ENCODE measurements around the gene BTBD9.

Gene BTBD9

DNA sequence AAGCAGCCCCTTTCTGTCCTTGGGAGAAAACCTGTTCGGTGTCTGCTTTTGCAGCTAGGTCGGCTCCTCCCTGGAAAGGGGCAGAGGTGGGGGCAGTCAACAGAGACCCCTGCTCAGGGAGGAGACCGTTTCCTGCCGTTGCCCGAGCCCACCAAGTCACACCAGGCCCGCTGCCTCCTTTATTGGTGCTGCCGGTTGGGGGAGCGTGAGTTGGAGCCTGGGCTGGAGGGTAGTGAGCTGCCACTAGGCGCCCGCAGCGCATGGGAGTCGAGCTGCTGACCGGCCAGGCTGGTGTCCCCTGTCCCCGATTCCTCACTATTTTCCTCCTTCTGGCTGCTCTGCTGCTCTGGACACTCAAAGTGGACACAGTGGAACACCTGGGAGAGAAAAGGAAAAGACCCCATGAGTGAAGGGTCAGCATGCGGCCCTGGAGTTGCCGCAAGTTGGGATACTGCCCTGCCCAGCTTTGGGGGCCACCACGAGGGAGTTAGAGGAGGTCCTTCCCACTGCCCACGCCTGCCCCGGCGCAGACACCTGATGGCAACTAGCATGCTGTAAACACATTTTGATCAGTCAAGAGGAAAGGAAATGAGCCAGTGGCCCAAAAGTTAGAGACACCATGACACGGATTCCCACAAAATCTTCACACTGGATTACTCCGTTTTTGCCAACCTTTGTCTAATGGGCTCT lies 464.8 kb downstream of the BTBD9 start:
- DNase-seq (ENCODE audit: low read depth) = no peak

DNA sequence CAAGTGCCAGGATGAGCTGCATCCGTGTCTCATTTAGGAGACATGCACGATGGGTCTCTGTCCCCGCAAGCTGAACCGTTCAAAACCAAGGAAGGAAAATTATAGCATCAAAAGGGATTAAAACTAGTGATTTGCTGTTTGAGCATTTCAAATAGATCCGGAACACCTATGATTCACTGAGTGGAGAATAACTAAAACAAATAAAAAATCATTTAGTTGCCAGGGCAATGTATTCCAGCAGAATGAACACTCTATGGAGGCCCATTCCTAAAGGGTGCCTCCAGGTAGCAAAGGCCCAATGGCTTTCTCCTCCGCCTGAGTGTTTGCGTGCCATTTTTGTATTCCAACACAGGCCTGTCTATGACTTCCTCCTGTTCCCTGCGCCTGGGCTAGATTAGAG lies 465.4 kb downstream of the BTBD9 start:
- DNase-seq (ENCODE audit: low read depth) = no peak

- no peak for DNase-seq (ENCODE audit: low read depth)
These were observed 465.8 kb downstream of the BTBD9 start for GRCh38 chr6:38173909-38174308.

DNA sequence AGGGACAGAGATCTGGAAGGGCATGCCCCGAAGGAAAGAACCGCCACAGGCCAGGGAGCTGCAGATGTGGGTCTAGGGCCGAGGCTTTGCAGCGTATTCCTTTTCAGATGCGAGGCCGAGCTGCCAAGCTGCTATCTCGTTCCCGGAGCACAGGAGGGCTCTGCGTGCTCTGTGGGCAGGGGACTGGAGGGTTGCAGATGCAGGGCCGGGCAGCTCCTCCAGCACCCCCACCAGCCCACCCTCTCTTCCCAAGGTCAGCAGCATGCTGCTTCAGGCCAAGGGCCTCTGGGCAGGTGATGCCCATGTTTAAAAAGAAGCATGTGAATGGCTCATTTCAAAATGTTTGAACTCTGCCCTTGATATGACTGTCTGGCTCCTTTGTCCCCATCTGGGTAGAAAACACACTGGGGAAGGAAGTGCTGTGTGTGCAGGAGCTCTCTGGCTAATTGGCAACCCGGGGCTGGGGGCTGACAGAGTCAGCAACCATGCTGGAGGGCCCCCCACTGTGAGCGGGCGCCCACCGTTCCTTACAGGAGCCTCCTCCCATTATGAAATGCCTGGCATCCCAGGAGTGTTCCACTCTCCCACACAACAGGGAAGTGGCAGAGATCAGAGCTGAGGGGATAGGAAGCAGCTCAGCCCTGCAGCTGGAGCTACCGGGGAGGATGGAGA lies 466.9 kb downstream of the BTBD9 start:
- no peak for DNase-seq (ENCODE audit: low read depth)

GRCh38 chr6:38171997-38172738 lies 467.6 kb downstream of the BTBD9 start:
- DNase-seq (ENCODE audit: low read depth) = no peak

DNA sequence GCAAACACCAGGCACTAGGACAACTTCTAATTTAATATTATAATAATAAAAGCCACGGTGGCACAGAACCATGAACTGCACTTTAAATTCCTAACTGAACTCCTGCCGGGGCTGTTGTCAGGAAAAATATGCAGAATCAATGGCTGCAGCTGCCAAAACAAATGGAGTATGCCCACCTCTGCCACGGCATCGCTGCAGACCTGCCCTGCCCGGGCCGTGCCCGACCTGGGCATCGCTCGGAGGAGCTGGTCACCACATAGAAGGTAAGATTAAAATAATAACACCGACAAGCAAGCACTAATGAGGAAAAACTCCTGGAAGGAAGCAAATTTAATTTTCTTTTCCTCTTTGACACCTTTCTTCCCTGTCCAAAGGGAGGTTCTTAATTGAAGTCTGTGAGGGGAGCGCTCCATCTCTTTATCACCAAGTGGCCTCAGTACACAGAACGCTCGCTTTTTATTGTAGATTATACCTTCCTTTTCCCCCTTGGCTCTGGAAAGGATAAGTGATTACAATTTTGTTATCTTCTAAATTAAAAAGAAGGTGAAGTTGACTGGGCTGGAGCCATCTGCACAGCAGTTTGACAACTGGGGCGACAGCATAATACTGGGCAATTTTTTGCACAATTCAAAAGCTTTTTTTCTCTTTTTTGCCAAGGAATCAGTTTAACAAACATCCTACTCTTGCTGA lies 468.9 kb downstream of the BTBD9 start:
- no peak for DNase-seq (ENCODE audit: low read depth)

GRCh38 chr6:38169977-38170526 lies 469.7 kb downstream of the BTBD9 start:
- DNase-seq (ENCODE audit: low read depth) = no peak

GRCh38 chr6:38169221-38169976 lies 470.3 kb downstream of the BTBD9 start:
- DNase-seq (ENCODE audit: low read depth) = no peak

- no peak for DNase-seq (ENCODE audit: low read depth)
These were observed 471.0 kb downstream of the BTBD9 start for GRCh38 chr6:38168699-38169098.

- DNase-seq (ENCODE audit: low read depth) = no peak
These were observed 471.6 kb downstream of the BTBD9 start for GRCh38 chr6:38168126-38168525.

GRCh38 chr6:38167598-38167997 lies 472.1 kb downstream of the BTBD9 start:
- DNase-seq (ENCODE audit: low read depth) = no peak

DNA sequence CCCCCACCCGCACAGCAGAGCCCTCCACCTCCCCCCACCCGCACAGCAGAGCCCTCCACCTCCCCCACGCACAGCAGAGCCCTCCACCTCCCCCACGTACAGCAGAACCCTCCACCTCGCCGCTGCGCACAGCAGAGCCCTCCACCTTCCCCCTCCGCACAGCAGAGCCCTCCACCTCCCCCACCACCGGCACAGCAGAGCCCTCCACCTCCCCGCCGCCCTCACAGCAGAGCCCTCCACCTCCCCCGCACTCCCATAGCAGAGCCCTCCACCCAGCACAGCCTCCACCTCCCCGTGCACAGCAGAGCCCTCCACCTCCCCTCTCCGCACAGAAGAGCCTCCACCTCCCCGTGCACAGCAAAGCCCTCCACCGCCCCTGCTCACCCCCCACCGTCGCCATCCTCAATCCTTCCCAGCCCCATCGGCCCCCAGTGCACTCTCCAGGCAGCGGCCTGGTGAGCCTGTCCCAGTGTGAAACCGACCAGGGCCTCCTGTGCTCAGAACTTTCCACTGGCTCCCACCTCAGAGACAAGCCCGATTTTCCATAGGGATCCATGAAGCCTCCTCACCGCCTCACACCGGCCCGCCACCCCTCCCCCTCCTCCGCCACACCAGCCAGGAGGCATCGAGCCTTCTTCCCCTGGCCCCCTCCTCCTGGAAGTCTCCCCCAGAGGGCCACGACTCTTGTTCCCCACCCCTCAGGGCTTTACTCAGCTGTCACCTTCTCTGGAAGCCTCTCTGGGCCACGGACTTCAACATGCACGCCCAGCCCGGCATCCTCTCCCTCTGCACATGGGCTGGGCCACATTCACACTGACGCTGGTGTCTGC lies 473.1 kb downstream of the BTBD9 start:
- no peak for DNase-seq (ENCODE audit: low read depth)

DNA sequence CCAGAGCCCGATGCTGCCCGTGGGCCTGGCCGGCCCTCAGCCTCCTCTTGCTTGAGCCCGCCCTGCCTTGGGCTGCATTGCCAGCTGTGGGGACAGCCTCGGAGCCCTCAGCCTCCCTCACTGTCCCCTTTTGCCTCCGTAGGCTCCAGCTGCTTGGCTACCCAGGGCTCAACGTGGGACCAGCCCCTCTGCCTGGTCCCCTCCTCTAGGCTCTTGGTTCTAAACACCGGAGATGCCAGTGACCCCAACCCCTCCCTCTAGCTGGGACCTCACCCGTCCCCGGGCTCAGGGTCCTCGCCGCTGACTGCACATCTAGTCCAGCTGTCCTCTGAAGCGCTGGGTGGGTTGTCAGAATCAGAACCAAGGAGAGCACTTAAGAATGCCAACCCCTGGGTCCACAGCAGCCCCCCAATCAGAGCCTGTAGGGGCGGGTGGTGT lies 475.0 kb downstream of the BTBD9 start:
- DNase-seq (ENCODE audit: low read depth) = no peak

DNA sequence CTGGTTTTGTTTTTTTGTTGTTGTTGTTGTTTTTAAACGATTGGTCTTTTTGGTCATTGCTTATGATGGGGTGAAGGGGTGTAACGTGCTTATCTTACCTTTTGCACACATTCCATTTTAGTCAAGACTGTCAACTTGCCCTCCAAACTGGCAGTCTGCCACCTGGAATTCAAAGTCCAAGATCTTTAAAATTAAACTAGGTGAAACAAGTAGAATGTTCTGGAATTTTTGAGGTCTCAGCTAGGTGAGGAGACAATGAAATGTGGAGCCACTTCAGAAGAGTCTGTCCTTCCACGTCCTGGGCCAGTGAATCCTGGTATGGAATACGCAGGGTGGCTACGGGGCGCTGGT lies 475.6 kb downstream of the BTBD9 start:
- DNase-seq (ENCODE audit: low read depth) = no peak

DNA sequence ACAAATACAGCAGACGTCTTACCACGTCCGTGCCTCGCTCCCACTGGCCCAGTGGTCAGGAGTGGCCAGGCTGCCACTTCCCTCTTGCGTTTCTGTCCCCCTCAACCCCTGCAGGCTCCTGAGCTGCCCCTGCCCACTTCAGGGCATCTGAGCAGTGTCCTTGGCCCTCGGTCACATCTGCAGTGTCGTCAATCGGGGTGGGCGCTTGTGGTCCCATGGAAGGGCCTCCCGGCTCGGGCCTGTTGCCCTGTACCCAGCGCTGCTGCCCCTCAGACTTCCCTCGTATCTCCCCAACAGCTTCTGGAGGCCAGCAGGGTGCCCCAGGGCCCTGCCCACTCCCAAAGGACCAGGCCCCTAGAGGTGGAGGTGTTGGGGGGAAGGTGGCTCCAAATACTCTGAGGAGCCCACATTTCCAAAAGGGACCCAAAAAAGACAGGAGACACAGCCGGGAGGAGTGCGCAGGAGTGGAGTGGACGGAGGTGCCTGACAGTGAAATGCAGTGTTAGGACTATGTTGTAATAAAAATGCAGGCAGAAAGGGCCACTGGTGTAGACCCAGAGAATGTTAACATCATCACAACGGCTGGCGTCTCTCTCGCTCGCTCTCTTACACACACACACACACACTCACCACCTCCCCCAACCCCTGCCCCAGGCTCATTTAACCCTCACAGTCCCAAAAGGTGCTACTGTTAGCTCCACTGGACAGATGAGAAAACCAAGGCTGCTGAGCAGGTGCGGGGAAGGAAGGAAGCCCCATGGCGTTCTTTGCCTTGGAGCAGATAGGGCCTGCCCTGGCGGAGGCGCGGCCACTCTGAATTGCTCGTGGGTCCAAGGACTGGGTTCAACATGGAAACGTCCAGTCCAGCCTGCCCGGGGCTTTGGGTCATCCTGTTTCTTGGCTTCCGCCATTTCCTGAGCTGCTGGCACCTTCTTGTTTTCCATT lies 476.3 kb downstream of the BTBD9 start:
- no peak for DNase-seq (ENCODE audit: low read depth)

GRCh38 chr6:38162493-38163185 lies 477.1 kb downstream of the BTBD9 start:
- no peak for DNase-seq (ENCODE audit: low read depth)

GRCh38 chr6:38161754-38162492 lies 477.8 kb downstream of the BTBD9 start:
- no peak for DNase-seq (ENCODE audit: low read depth)

DNA sequence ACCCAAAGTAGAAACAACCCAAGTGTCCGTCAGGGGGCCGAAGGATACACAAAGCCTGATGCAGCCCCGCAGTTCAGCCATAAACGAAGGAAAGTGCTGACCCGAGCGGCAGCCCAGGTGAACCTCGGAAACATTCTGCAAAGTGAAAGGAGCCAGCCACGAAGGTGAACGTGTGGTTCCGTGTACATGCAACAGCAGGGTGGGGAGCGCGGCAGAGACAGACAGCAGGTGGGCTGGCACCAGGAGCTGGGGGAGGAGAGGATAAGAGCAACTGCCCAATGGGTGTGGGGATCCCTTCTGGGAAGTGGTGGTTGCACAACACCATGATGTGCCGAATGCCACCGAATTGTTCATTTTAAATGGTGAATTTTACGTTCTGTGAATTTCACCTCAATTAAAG lies 478.4 kb downstream of the BTBD9 start:
- DNase-seq (ENCODE audit: low read depth) = no peak
